Glomerular visceral epithelial cell (primary cell): Measurements from ENCODE around the gene CTIF.
A peak's percentile ranks its signal among the peaks of the same experiment; 100 is the strongest.

Source experiments
- DNase-seq: peaks from one replicate; pipeline ENCODE4 v3.0.0-alpha.2; 2016; ENCODE audit errors: extremely low spot score

Gene CTIF

DNA sequence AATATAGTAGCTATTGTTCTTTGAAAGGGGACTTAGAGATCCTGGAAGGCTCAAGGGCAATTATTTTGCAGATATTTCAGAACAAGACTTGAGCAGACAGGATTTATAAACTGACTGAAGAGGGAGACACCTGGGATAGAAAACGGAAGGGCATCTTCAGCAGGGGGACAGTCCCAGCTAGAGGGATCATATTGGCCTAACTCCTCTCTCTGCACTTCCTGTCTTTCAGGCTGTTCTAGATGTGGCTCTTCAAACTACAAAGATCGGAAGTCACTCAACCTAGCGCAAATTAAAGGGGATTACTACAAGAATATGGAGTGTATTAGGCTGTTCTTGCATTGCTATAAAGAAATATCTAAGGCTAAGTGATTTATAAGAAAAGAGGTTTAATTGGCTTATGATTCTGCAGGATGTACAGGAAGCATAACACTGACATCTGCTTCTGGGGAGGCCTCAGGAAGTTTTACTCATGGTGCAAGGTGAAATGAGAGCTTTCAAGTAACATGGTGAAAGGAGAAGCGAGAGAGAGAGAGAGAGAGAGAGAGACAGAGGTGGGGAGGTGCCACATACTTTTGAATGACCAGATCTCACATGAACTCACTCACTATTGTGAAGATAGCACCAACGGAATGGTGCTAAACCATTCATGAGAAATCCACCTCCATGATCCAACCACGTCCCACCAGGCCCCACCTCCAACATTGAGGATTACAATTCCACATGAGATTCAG is 5.3 kb upstream of the CTIF start:
- DNase-seq, result no peak

DNA sequence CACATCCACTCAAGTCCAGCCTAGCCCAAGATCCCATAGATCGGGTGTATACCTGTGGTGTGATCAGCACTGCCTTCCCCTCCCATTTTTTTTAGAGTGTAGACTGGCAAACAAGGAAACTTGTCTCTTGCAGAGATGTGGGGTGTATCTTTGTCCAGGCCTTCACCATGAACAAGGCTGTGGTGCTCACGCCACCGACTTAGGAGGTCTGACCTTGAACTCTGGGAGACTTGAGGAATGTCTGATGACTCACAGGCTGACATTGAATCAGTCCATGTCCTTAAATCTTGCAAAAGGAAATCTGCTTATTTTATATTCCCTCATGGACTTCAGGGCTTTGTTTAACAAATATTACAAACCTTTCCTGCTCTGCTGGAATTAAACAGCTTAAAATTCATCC is 4.5 kb upstream of the CTIF start:
- peak; percentile 64 for DNase-seq

DNA sequence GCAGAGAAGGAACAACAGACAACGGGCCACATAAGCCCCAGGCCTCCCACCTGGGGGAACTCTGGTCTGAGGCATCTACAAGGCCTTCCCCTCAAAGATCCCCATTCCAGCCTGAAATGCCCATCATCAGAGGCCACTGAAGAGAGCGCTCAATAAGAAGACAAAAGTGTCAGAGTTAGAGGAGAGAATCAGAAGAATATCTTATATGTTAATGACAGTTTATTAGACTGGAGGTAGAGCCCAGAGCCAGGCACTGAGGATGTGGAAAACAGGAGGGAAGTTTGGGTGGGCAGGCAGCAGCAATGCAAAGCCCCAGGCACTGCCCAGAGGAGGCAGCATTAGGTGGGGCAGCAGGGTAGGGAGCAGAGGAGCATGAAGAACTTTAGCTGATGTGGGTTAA is 2.9 kb upstream of the CTIF start:
- DNase-seq, result no peak

DNA sequence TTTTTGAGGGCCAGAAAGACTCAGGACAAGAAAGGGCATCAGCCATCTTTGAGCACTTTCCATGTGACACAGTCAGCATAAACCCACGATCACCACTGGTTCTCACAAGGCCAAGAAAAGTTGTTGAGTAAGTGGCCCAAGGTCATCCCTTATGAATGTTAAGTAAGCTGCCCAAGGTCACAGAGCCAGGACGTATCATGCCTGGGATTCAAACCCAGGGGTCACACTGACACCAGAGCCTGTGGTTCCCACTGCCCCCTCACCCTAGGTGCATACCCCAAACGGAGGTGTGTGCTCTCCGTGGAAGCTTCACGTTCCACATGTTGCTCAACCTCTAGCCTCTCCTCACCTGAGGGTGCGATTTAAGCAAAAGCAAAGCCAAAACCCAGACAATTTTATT is 2.3 kb upstream of the CTIF start:
- DNase-seq, result no peak

DNA sequence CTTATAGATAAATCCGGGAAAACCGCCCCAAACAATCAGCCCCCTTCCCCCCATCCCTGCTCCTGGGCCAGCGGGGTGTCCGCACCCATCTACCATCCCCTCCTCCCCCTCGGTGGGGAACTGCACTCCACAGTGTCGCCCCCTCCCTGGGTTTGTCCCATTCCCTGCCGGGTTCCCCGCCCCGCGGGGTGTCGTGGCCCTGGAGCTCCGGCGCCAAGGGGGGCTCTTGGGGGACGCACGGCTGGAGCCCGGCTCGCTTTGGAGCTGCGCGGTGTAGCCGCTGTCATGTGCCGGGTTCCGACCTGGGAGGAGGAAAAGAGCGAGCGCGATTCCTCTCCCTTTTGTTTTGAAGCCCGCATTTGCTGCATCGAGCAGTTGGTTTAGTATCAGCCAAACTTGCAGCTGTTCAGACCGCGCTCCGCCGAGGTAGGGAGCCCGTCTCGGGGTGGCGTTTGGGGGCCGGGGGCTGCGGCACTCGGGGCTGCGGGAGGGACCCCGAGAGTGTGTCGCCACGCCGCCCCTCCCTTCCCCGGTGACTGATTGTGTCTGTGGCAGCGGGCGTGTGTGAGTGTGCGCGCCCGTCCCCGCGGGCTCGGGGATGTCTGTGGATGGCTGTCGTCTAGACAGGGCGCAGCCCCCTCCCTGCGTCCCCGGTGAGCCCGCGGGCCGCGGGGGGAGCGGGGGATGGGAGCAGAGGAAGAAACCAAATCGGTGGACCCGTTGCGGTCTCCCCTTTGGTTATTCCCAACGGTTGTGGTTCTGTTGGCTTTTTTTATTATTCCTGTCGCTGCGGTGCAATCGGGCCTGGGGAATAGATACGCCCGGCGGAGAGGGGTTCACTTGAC is 797 bp downstream of the CTIF start:
- peak; percentile 52 for DNase-seq

DNA sequence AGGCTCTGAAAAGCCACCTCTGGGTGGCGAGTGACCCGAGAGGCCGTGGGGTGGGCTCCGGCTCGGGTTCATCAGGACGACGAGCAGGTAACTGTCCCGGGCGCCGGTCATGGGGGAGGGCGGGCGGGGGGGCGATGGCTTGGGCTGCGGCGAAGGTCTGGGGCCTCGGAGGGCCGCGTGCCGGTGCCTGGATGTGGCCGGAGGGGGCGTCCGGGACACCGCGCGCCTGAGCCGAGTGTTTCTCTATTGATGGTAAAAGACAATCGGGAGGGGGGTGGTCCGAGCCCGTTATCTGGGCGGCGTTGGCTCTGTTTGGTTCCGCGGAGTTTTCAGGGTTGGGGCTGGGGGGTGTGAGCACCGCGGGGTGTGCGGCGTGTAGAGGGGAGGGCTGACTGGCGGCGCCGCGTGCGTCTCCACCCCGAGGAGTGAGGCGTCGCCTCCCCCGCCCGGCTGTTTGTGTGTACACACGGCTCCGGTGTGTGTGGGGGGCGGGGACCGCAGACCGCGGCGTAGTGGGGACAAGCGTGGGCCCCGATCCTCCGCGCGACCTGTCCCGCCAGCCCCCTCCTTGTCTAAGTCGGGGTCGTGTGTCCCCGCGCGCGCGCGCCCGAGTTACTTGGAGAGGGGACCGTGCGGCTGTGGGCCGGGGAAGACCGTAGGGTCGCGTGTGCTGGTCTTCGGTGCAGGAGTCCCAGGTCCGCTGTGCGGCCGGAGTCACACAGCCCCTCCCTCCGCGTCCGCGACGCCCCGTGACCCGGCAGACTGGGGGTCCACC is 1.6 kb downstream of the CTIF start:
- DNase-seq, result peak; percentile 58

DNA sequence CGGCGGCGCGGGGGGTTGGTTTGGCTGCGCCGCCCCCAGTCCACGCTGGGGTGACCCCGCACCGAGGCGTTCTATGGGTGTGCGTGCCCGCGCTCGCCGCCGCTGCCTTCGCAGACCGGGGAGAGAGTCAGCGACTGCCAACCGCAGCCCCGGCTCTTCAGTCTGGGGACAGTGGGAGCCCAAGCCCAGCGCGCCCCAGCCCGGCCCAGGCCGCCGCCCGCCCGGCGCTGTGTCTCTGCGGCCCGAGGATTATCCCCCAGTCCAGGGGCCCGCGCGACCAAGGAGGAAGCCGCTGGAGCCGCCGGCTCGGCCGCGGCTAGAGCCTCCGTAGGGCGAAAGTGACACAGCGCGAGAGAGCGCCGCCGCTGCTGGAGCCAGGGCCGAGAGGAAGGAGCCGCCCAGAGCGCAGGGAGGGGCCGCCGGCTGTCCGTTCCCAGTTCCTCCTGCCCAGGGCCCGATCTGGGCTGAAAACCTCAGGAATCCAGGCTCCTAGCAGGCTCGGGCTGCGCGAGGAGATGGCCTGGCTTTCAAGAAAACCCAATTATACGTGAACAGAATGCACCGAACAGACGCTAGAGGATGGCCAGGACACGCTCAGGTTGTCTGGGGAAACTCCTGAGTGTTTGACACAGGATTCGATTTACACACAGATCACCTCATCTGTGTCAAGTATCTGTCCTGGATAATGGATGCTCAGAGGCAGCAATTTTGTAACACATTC is 2.4 kb downstream of the CTIF start:
- peak; percentile 86 for DNase-seq

DNA sequence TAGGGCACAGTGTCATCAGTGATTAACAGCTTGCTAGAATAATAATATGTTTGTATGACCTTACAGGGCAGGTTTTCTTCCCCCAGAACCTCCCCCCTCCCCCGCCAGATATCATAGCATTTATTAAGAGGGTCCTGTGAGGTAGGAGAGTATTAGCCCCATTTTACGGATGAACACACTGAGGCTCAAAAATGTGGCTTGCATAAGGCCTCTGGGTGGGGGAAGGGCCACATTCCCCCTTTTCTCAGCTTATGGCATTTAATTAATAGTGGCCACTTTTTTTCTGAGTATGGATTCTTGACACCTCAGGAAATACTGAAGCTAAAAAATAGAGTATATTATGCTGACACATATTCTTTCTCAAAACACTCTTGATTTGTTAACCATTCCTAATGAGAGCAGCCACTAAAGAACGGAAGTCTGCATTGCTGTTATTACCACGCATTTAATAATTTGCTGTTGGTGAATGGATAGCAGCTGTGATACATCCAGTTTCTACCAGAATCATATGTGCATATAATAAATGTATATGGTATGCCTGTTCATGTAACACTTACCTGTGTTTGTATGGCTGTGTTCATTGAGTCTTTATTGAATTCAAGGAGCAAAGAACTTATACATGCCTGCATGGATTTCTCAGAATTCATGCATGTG is 3.0 kb downstream of the CTIF start:
- no peak for DNase-seq

DNA sequence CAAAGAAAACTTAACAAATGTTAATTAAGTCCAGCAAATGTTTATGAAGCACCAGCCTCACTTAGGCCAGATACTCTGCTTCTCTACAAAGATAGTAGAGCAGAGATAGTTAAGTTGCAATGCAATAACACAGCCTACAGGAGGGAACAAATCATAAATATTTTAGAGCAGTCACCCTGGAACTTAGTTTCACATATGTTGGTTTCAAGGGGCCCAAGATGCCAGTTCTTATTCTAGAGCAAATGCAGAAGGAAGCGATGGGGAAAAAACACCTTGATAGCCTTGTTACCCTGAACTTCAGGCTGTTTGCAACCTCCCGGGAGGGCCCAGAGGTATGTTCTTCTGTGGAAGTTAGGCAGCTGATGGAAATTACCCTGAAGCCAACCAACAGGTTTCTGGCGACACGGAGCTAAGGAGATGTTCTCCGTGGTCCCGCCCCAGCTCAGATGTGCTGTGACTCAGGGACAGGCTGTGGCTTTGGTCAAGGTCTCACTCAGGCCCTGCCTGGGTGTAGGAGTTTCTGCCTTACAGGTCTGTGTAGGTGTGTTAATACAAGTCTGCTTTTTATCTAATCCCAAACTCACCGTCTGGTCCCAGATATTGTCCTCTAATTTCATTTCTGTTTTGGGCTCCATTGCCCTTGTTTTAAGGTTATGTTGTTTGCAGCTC is 3.8 kb downstream of the CTIF start:
- DNase-seq, result peak; percentile 33

DNA sequence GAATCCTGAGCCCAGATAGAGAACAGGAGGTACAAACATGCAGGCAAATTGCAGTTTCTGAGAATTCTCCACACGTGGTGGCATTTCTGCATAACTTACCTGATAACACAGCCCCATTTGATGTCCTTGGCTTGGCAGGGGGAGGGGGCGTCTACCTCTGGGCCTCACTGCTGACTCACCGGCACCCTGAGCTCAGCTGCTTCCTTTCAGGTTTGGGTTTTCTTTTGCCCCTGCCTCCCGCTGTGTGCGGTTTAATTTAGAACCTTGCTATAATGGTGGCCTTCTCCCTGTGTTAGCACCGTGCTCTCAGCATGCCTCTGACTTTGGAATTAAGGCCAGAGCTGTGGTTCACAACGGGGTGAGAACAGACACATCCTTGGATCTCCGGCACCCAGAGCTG is 4.4 kb downstream of the CTIF start:
- no peak for DNase-seq

DNA sequence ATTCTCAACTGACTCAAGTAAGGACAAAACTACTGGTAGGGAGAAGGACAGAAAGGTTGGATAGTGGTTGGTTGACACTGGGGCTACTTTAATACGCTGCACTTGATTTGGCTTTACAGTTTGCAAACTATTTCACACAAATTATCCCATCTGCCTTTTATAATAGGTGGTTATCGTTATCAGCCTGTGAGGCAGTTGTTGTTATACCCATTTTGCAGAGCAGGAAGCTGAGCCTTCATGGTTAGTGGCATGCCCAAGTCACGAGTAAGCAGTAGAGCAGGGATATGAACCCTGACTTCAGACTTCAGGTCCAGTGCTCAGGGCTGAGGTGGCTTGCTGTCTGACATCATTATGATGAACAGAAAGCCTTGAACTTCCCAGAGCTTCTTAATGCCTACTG is 5.3 kb downstream of the CTIF start:
- DNase-seq, result no peak

DNA sequence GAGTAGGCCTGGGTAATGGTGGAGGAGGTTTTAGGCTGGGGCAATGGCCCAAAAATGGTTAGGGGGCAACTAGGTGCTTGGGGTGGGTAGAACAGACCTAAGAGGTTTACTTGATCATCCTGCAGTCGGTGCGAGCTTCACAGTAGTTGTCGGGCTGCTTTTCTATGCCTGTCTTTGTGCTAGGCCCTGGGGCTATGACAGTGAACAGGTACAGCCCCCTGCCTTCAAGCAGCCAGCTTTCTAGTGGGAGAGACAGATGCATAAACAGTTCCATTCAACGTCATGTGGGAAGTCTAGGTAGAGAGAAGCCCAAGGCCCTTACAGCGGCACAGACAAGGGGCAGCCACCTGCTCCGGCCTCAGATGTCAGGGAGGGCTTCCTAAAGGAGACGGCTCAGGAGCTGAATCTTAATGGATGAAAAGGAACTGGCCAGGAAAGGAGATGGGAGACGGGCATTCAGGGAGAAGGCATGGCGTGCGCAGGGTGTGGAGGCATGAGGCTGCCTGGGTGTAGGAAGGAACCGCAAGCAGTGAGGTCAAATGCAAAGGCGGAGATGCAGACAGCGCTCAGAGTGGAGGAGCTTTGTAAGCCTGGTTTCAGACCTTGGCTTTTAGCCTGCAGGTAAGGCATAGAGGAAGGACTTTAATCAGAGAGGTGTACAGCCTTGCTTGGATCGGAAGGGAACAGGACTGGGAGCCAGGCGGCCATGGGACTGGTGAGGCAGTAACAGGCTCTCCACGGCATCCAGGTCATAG is 6.0 kb downstream of the CTIF start:
- no peak for DNase-seq

DNA sequence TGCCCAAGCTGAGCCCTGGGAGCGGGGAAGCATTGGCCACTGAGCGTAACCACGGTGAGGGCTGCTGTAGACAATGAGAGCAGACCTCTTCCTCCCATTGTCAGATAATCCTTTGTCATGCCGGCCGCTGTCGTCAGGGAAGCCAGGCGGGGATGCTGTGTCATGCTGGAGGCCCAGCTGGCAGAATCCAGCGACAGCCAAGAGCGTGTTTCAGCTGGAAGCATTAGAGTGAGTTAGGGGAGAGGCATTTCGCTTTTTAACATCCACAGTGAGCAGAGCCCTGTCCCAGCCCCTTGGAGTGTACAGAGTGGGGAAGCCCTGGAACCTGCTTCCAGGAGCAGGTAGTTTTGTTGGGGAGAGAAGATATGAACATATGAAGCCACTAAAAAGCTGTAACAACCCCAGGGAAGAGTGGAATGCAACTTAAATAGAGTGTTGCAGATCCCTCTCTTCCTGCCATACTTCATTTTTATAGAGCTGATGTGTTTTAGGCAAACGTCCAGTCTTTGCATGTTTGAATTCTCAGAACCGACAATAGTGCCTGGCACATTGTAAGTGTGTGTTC is 7.0 kb downstream of the CTIF start:
- DNase-seq, result peak; percentile 67

DNA sequence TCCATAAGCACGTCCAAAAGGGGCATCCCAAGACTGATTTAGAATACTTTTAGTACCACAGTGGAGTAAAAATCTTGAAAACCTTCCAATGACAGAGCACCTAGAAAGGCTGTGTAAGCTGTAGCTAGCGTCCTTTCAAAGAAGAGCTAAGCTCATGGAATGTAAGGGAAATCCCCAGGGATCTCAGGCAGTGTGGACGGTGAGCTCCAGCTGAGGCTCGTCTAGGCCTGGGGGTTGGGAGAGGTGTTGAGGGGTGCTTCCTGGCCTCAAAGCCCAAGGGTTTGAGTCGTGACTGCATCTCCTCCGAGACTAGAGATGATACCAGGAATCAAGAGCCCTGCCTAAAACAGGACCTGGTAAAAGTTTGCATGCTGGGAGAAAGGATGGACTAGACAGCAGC is 7.6 kb downstream of the CTIF start:
- peak; percentile 60 for DNase-seq

DNA sequence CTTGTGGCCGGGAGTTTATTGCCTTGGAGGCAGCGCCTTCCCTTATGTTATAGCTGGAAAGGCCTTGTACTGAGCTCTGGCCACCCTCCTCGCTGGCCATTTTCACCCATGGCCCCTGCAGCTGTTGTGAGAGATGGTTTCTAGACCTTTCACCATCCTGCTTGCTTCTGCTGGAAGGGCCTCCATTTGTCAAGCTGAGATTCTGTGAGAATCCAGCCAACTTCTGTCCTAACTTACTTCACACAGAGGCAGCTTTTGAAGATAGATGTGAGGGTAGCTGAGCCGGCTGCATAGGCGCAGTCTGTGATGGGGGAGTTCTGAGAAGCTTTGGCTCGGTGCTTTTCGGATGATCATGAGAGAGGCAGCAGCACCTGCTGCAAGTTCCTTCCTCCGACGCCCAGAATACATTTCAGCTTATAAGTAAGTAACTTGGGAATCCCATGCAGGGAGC is 8.7 kb downstream of the CTIF start:
- DNase-seq, result no peak

DNA sequence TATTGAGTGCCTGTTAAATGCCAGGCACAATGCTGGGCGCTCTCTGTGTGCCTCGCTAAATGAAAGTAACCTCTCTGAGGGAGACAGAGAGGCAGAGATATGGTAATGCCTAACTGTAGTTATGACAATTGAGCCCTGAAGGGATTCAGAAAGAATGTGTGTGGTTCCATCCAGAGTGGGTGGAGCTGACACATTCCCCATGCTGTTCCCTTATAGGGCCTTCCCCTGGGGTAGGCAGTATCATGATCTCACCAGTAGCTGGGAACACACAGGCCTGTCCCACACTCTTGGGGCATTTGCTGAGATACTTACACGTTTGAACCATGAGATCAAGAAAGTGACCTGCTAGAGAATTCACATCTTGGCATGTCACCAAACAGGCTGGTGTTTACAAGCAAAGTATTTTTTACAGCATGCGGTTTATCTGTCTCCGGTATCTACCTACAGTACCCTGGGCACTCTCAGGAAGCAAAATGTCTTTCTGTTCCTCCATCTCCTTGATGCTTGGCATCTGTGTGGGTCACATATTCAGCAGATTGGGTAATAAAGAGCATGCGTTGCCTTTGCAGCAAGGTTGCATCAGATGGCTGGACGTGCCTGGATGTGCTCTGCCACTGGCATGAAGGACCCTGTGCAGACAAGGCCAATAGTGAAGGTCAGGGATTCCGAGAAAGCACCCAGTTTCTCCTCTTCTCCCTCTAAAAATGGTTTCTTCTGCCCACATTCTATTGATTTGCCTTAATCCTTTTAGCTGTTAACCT is 9.4 kb downstream of the CTIF start:
- peak; percentile 84 for DNase-seq

DNA sequence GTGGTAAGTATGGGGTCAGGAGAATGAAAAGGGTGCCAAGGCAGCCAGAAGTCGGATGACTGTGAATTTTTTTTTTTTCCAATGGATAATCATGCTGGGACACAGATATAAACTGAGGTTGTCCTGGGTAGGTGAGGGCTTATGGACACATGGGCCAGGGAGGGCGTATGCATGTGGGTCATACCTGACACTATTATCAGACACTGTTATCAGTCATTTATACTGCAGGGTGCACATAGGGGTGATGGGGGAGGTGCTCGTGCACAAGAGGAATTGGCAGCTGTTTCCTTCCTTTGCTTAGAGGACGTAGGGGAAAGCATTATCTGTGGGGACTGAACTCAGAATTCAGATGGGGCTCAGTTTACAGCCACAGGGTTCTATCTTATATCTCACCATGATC is 10.1 kb downstream of the CTIF start:
- DNase-seq, result no peak

DNA sequence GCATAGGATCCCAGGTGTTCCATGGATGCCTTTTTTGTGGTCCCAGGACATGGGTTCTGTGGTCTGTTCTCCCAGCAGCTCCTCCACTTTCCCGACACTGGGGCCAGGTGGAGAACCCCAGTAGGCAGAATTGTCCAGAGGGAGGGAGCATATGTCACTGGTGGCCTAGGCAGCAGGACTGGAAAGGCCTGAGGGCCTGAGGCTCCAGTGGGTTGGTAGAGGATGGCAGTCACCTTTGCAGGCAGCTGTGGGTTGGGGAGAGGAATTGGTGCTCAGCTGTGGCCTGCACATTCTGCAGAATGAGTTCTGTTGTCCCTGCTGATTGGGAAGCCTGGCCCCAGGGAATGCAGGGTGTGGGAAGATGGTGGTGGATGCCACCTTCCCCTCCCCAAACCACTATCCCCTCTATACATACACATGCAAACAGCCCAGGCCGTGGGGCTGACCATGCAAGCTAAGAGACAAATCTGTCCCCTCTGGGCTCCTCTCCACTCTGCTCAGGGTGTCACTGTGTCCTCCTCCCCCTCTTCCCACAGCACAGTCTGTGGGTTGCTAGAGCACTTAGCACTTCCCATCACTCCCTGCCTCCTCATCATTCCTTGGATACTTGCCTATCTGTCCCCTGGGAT is 11.4 kb downstream of the CTIF start:
- no peak for DNase-seq
